GM21786 (cell line): Measurements from ENCODE around the gene C1QL2.

Source experiments
- ATAC-seq: cut with Tn5 transposase; IDR thresholded peaks from one replicate; pipeline ENCODE4 v1.9.1; 2021; ENCODE audit not compliant: unreplicated experiment

Gene C1QL2

DNA sequence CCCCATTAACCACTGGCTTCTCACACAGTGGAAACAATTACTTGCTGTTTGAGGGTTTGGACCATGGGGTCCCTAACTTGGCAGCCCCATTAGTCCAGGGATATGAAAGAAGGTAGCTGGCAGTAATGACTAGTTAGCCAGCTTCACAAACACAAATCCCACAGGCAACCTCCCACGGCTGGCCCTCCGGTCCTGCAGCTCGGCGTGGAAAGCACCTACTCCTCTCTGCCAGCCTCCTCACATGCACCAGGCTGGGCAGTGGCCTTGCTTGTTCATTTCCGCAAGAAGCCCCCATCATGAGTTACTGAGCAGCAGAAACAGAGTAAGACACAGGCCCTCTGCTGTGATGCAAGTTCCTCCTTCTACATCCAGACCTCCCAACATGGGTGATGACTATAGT lies 13.7 kb downstream of the C1QL2 start:
- no peak for ATAC-seq

DNA sequence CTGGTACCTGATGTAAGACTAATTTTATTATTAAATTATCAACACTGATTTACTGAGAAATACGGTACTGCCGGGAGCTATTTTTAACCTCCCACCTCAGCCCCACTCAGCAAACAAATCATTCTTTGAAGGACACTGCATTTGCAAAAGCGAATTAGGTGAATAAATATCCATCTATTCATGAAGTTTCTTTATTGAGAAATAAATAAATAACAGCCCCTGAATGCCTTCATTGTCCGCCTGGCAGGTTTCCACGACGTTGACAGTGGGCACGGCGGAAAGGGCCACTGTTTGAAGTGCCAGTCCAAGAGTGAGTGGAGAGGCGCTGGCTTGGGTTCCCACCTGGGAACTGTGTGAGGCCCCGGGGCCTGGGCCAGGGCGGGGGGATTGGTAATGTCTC lies 15.7 kb downstream of the C1QL2 start:
- no peak for ATAC-seq

DNA sequence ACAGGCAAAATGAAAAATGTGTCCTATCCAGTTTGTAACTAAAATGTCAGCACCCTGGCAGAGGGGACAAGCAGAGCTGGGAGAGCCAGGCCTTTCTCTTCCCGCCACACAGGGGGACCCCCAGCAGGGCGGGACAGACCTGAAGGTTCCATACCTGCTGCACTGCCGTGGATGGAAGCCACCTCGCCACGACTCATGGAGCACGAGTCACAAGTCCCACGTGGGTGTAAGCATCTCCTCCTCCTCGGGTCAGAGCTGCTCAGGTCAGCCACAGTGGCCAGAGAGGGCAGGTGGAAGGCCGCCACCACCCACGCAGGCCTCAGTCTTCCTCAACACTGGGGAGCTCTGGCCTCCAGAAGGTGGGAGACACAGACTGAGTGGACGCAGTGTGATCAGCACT lies 21.0 kb downstream of the C1QL2 start:
- no peak for ATAC-seq

DNA sequence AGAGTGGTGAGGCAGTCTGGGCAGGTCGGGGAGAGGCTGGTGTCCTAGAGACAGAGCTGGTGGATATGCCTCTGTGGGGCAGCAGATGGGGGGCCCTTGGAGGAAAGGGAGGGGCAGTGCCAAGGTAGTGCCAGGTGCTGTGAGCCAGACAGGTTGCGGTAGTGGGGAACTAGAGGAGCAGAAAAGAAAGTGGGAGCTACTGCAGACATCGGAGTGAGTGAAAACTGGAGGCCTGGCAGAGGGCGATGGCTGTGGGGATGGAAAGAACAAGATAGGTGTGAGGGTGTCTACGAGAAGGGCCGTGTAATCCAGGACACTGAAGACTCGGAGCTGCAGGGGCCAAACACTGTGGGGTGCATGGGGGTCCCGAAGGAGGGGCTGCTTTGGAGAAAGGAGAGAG lies 21.7 kb downstream of the C1QL2 start:
- ATAC-seq: no peak

DNA sequence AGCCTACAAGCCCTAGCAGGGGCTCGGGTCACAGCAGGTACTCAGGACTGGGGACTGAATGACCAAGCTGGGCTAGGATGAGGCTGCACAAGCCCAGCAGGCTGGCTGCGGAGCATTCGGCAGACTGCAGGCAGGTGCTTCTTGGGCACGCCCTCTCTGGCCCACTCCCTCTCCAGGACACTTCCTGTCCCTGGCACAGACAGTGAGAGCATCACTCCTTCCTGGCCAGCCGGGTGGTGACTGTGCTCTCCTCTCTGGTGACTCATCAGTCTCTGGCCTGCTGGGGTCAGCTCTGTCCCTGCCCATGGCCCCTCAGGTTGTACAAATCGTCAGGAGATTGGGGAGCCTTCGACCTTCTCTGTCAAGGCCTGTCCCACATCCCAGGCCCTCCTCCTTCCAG lies 22.5 kb downstream of the C1QL2 start:
- ATAC-seq: no peak

DNA sequence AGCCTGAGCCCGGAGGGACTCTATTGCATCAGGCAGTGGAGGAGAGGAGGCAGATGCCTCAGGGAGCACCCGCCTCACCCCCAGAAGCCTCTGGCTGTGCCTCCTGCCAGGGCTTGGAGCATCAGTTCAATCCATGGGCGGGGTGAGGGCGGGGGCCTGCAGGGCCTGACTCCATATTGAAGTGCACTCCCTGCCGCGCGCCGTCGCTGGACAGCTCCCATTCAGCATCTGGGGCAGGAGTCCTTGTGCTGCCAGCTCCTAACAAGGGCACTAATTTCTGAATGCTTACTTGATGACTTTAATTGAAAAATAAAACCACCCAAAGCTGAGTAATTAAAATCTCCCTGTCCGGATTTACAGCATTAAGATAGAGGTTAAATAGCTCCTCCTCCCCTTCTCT lies 23.8 kb downstream of the C1QL2 start:
- ATAC-seq: no peak

DNA sequence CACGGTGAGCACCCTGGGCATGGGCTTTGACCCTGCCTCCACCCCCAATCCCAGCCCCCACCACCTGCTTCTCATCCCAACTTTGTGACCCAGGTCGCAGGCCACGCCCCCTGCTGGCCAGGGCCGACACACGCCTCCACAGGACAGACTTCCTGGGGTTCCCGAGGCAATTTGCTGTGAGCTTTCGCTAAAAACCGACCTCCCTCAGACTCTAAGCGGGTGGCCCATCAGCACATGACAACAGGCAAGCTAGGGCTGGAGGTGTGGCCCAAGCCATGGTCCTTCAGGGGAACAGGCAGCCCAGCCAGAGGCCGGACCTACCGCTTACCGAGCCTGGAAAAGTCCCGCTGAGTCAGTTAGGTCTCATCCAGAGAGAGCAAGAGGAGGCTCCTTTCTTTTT lies 31.9 kb downstream of the C1QL2 start:
- no peak for ATAC-seq

DNA sequence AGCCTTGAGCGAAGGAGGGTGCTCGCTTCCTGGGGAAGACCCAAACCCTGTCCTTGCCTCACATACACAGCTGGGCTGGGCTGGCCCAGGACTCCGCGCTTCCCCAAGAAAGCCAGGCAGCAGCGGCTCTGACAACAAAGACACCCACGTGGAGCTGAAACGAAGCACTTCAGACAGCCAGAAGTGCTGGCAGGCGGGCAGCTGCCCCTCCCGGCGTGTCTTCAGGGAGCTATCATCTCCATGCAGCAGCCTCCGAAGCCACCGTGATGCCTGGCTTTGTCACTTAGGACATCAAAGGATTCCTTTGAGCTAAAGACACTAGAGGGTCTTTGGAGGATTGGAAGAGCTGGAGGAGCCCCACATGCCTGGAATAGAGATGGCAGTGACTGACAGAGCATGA lies 35.2 kb downstream of the C1QL2 start:
- no peak for ATAC-seq

DNA sequence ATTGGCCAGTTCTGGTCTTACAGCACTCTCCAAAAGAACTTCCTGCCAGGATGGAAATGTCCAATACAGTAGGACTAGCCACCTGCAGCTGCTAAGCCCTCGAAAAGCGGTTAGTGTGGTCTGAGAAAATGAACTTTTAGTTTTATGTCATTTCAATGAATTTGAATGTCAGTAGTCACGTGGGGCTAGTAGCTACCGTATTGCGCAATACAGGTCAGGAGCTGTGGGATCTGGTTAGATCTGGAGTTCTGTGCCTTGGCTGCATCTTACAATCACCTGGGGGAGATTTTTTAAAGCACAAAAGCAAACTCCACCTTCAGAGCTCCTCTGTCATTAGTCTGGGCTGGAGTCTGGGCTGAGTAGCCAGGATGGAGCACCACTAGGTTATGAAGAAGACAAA lies 35.9 kb downstream of the C1QL2 start:
- ATAC-seq: no peak

DNA sequence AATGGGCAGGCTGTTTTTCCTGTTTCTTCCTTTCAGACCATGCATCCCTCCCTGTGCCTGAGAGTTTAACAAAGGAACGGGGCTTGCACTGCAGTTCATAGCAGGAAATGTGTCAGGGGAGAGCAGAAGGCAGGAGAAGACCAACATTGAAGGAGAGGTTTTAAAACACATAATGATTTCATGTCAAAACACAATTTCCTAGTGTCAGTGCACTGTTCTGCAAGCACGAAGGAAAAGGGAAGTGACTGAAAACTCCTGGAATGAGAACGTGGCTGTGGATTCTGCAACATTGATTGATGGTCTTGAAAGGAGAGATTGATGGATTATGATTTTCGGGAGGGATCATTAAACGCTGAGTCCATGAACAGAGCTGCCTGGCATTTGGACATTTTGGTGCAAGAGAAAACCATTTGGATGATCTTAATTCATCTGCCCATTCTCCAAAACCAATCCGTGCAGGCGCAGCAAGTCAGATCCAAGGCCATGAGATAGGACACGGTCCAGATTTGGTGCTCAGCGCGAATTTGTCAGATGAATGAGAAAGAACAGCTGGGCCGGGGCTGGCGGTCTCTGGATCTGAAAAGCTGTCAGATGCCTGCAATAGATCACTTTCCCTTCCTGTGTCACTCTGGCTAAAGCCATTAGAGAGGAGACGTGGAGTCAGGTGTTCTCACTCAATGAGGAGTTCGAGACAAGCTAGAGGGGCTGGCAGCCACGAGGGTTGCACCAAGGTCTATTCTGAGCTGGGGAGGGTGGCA lies 38.4 kb downstream of the C1QL2 start:
- no peak for ATAC-seq

DNA sequence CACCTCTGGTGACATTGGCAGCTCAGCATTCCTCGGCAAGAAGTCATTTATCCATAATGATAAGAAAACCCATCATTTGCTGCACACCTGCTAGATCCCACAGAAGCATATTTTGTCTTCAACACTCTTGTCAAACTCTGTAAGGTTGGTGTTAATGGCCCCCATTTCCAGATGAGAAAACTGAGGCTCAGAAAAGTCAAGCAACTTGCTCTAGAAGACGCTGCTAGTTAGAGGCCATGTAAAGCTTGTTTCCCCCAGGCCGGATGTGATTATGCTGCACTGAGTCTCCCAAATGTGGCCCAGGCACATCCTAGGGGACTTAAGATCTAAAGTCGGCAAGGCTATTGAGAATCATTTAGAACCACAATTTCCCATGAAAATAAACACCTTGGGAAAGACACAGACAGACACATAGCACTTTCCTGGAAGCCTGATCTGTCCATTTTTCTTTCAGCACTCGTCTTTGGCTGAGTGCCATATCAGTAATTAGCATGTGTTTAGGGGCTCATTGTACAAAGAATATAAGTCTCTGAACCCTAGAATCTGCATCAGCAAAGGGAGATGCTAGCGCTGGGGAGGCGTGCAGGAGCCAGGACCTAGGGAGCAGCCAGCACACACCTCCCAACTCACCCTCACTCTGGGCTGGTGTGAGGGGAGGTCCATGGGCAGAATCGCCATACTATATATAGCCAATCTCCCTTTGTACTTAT lies 39.3 kb downstream of the C1QL2 start:
- ATAC-seq: no peak

DNA sequence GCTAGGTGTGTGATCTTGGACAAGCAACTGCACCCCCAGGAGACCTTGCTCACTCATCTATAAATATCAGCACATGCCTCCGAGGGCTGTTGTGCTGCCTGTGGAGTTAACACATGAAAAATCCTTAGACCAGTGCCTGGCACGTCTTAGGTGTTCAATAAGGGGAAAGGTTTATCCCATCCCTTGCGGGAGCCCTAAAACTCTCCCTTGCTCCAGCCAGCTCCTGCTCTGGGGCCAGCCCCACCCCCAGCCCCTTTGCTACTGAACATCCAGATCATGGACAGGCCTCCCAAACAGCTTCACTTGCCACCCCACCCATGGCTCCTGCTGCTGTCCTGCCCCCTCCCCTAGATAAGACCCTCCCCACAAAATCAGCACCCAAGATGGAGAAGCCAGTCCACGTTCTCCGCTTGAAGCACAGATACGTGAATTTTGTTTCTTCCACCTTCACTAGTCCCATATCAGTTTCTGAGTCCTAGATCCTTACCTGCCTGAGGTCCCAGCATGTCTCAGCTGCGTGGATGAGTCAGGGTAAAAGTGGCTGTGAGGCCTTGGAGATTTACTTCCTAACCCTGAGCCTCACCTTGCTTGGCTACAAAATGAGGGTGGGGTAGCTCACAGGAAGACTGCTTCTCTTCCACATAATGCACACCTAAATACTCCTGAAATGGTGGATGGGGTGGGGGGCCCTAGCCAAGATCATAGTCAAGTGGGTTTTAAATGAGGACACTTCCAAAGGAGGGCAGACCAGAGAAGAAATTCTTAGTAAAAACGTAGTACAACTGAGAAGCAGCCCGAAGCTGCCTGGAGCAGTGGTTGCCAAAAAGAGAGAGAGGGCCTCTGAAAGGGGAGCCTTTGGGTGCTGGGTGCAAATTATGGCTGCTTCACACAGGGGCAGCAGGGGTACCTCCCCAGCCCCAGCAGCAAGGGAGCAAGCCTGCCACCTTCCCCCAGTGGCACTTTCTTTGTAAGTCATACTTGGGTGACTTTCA lies 40.4 kb downstream of the C1QL2 start:
- ATAC-seq: no peak

DNA sequence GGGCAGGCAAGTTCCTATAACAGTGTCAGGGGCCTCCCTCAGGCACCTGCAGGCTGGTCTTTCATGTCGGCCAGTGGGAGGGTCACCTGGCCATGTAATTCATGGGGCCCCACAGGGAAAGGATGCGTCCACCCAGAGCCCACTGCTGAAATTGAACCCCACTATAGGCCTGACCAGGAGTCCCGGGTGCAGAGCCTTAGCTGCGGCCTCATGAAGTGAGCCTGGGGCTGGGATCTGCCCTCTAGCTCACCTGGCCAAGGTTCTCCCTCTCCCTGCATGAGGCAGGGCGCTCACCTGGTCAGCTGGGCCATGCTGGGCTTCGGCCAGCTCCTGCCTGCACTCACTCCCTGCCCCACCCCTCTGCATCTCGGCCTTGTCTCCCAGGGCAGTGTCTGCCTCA lies 41.1 kb downstream of the C1QL2 start:
- ATAC-seq: no peak

DNA sequence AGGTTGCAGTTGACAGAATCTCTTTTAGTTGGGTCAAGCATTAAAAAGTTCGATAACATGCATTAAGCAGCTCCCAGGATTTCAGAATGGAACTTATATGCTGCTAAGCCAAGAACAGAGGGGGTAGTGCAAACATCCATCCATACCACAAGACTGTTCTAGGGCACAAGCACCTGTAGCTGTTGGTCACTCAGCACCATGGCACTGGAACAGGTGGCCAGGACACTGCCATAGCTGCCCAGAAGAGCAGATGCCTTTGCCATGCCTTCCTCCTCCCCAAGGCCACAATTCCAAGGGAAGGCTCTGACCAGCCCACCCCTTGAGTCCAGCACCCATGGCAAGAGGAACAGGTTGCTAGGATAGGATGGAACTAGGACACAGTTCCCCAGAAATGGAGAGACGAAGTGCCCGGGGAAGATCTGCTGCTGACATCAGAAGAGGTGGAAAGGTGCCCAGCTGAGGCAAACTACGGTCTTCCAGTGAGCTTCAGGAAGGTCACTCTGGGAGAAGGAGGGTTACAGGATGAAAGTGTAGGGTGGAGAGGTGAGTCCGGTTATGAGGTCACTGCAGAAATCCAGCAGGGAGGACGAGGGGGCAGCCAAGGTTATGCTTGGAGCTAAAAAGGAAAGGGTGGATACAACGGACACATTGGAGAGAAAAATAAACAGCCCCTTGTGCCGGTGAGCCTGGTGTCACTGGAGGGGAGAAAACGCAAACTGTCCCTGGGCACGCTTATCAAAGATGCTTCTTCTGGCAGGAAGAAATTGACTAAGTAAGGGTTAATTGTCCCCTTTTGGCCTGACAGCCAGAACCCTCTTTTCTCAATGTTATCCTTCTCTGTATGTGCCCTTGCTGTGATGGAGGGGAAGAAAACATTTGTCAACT lies 41.9 kb downstream of the C1QL2 start:
- no peak for ATAC-seq

DNA sequence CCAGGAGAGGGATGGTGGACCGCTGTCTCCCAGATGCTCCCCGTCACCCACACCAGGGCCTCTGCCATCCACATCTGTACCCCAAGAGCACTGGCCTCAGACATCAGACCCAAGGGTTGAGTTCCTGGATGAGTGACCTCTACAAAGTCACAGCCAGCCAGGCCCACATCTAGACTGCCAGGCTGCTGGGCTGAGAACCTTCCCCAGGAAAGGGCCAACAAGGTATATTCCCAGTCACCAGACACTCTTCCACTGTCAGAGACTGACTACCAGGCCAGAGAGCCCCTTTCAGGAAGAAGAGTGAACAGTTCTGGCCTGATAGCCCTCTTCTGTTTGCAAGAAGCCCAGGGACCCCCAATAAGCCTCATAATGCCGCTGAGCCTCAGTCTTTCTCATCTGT lies 44.3 kb downstream of the C1QL2 start:
- ATAC-seq: no peak

DNA sequence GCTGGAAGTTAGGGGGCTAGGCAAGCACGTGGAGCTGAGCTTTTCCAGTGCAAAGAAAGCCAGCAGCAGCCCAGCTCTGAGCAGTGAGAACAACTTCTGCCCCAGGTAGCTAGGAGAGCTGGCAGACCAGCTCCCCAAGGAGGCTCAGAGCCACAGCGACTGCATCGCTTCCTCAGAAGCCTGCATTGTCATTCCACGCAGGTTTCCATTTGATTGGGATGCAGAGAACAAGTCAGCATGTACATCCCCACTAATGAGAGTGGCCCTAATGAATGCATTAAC lies 45.1 kb downstream of the C1QL2 start:
- ATAC-seq: no peak

DNA sequence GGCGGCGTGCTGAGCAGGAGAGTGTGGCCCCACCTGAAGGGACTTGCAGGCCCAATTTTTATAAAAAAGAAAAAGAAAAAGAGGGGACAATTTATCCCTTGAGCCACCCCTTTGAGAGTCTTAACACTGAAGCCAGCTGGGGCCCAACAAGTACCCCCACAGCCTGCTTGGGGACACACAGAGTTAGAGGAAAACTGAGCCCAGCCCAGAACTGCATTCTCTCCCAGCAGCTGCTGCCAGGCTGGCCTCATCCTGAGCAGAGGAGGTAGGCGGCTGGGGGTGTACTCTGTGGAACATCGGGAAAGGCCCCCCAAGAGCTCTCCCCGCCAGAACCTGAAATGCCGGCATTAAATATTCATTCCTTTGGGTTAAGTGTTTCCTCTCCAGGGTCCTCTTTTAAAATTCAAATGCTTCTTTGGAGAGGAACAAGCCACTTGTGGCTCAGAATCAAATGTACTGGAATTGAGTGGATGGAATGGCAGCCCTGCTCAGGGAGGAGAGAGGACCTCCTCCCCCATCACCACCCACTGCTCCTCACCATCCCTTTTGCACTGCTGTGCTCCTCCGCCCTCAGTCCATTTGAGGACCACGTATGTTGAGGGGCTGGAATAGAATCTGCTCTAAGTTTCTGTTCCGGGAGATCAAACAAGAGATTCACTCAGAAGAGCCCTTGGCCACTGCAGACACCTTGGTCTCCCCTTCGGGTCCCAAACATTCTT lies 45.6 kb downstream of the C1QL2 start:
- no peak for ATAC-seq

DNA sequence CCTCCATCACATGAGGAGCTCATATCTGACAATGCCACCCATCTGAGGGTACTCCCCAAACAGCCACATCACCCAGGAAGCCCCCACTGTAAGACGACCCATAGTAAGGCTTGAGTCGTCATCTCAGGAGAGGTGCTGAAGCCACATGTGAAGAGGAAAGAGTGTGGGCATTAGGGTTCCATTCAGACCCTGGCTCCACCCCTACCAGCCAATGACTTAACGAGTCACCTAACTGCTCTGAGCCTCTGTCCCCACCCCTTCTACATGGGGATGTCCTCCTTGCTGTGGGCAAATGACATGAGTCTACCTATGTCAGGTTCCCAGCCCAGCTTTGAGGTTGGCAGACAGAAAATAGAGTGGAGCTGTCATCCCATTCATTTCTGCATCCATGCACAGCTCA lies 46.3 kb downstream of the C1QL2 start:
- ATAC-seq: no peak

DNA sequence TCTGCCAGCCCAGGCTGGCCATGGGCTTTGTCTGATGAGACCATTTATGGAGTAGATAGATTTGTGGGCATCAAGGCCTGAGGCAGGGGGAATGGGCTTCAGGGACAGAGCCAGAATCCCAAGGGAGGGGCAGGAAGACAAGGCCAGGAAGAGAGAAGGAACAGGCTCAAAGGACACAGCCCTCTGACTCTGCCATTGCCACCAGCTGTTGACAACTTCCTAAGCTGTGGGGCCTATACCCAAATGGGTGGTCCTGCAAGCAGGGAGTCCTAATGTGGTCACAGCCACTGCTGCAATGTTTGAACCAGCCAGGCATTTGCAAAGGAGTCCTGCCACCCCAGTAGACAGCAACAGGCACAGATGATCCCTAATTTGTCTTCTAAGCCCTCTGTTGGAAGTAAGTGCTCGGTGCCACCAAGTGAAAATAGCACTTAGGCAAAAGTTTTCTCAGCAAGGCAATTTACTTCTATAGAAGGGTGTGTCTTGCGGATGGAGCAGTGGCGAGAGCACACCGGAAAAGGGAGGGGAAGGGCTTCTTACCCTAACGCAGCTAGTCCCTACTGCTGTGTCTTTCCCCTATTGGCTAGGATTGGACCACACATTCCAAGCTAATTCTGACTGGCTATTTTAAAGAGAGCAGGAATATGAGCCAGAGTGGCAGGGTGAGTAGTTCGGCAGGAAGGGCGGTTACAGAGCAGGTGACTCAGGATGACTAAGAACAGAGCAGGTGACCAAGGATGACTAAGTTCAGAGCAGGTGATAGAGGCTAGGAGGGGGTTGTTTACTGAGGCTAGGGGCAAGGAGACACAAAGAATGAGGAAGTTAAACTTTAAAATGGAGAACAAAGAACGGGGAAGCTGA lies 47.2 kb downstream of the C1QL2 start:
- ATAC-seq: no peak
